Posterior cingulate gyrus (tissue), 11 donors: ENCODE results near the gene FEM1B.

Source experiments
- DNase-seq, 10 donors: peaks; one replicate each; pipeline versions ENCODE4 v3.0.0 to v3.0.0-alpha.2; 2020 to 2021; ENCODE audit warnings: mixed read lengths in 3 of 10
- intact Hi-C: fragments of 100-400 bp; cut with DNase I; formaldehyde crosslinking; loops from one replicate; pipeline ENCODE4 v1.15.1; 2023

The FEM1B gene

DNA sequence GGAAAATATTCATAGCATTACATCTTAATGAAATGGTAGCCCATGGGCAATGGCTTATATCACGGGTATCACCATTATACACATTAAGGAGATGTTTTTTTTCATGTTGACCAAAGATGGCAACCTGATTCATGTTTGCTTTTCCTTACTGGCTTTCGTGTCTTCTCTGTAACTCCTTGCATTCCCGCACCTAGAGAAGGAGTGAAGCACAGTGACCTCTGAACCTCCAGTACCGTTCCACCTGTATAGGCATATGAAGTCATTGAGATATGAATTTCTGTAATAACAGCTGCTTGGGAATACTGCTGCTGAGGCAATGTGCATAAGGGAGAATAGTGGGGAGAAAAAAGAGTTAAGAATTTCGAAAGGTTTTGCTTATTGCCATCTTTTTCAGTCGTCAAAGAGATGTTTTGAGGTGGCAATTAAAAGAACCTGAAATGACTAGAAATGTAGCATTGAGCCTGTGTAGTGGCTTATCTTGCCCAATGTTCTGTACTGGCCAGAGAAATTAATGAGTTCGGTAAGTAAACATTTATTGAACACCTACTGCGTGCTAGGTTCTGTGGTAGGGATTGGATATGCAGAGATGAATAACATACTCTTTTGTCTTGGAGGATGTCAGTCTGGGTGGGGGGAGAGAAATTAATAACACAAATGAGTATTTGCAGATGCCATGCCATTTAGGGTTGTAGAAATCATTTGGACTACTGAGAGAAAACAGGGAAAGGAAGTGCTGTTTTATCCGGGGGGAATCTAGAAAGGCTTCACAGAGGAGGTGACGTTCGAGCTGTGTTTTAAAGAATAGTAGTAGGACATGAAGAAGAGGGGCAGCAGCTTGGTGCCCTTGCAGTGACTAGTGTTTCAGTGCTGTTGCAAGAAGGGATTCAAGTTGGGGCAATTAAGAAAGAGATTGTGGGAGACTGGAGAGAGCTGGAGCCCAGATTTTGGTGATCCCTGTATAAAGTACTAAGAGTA, 2.5 kb downstream of the FEM1B start:
- no peak for DNase-seq

DNA sequence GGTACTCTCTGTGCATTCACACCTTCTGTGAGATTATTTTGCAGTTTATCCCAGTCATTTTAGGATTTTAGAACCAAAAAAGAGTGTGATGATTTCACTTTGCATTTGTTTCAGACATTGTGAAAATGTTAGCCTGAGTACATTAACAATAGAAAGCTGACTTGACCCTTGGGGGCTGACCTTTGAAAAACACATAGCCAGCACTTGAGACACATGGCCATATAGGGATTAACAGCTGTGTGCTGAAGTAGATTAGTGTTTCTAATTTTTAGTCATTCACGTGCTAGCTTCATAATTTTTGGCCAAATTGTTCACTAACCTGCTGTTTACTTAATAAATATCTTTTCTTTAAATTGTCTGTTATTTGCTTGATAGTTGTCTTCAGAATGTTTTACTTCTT, 3.5 kb downstream of the FEM1B start:
- no peak for DNase-seq
- intact Hi-C loops = no loop called here

More for the DNA sequence above, 2.5 kb downstream of the FEM1B start:
- intact Hi-C loops = no loop called here

DNA sequence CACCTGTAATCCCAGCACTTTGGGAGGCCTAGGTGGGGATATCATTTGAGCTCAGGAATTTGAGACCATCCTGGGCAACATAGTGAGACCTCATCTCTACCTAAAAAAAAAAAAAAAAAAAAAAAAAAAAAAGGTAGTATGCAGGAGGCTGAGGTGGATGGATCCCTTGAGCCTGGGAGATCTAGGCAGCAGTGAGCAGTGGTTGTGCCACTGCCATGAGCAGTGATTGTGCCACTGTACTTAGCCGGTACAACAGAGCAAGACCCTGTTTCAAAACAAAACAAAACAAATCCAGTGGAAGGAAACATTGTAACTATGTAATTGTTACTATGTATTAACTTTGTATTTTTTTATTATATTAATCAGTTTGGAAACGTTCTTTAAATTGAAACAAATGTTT, 5.9 kb downstream of the FEM1B start:
- DNase-seq = no peak
- intact Hi-C loops = no loop called here

DNA sequence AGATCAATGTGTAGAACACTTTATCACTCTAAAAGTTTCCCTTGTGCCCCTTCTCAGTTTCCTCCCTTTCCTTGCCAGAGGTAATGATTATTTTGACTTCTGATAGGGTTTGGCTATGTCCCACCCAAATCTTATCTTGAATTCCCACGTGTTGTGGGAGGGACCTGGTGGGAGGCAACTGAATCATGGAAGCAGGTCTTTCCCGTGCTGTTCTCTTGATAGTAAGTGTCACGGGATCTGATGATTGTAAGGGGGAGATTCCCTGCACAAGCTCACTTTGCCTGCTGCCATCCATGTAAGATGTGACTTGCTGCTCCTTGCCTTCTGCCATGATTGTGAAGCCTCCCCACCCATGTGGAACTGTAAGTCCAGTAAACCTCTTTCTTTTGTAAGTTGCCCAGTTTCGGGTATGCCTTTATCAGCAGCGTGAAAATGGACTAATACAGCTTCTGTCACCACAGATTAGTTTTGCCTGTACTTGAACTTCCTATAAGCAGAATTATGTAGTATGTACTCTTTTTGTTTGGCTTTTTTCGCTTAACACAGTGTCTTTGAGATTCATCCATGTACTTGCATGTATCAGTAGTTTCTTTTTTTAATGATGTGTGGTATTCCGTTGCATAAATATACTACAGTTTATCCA, 7.2 kb downstream of the FEM1B start:
- intact Hi-C loops = no loop called here
- no peak for DNase-seq

DNA sequence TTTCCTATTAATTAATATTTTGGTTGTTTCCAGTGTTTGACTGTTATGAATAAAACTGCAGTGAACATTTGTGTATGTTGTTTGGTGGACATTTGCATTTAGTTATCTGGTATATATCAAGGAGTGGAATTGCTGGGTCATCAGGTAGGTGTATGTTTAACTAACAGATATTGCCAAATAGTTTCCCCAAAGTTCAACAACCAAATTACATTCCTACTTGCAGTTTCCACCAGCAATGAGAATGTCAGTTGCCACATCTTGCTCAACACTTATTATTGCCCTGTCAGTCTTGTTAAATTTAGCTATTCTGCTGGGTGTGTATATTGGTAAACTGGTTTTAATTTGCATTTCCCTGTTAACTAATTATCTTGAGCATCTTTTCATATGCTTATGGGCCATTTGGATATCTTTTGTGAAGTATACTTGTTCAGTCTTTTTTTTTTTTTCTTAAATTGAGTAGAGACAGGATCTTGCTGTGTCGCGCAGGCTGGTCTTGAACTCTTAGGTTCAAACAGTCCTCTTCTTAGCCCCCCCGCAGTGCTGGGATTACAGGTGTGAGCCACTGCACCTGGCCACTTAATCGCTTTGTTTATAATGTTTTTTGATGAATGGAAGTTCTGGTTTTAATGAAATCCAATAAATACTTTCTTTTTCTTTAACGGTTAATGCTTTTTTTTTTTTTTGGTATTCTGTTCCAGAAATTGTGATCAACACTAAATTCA, 7.9 kb downstream of the FEM1B start:
- no peak for DNase-seq
- intact Hi-C loops = no loop called here

DNA sequence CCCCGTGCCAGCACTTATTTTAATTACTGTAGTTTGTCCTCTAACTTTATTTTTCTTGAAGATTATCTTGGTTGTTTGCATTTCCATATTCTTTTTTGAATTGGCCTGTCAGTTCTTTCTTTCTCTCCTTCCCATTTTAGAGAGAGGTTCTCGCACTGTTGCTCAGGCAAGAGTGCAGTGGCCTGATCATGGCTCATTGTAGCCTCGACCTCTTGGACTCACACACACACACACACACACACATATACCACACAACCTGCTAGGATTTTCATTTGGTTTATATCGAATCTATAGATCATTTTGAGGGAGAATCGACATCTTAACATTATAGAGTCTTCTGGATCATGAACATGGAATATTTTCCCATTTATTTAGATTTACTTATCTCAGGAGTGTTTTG, 8.7 kb downstream of the FEM1B start:
- intact Hi-C loops = no loop called here
- no peak for DNase-seq

DNA sequence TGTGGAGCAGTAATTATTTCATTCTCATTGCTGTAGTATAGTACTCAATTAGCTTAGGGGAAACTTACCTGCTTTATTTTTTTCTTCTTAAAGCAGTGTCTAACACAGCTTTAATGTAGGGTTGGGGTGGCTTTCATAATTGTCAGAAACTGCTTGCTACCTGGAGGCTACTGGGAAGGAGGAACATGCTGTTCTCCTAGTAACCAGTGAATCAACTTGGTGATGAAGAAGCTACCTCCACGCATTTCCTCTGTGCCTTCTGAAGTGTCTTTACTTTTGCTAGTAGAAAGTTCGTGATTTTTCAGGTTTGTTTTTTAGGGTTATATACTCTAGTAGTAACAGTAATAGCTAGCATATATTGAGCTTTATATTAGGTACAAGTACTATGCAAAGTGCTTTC, 11.5 kb downstream of the FEM1B start:
- DNase-seq = no peak
- intact Hi-C loops = no loop called here

DNA sequence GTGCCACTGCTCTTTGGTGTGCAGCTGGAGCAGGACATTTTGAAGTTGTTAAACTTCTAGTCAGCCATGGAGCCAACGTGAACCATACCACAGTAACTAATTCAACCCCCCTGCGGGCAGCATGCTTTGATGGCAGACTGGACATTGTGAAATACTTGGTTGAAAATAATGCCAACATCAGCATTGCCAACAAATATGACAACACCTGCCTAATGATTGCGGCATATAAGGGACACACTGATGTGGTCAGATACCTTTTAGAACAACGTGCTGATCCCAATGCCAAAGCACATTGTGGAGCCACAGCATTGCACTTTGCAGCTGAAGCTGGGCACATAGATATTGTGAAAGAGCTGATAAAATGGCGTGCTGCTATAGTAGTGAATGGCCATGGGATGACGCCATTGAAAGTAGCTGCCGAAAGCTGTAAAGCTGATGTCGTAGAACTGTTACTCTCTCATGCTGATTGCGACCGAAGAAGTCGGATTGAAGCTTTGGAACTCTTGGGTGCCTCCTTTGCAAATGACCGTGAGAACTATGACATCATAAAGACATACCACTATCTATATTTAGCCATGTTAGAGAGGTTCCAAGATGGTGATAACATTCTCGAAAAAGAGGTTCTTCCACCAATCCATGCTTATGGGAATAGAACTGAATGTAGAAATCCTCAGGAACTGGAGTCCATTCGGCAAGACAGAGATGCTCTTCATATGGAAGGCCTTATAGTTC, 12.2 kb downstream of the FEM1B start:
- no peak for DNase-seq

DNA sequence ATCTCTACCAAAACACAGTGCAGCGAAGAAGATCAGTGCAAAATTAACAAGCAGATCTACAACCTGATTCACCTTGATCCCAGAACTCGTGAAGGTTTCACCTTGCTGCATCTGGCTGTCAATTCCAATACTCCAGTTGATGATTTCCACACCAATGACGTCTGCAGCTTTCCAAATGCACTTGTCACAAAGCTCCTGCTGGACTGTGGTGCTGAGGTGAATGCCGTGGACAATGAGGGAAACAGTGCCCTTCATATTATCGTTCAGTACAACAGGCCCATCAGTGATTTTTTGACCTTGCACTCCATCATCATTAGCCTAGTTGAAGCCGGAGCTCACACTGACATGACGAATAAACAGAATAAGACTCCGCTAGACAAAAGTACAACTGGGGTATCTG, 13.2 kb downstream of the FEM1B start:
- DNase-seq = no peak
- intact Hi-C loops = no loop called here

More for the DNA sequence above, 12.2 kb downstream of the FEM1B start:
- intact Hi-C loops = no loop called here

DNA sequence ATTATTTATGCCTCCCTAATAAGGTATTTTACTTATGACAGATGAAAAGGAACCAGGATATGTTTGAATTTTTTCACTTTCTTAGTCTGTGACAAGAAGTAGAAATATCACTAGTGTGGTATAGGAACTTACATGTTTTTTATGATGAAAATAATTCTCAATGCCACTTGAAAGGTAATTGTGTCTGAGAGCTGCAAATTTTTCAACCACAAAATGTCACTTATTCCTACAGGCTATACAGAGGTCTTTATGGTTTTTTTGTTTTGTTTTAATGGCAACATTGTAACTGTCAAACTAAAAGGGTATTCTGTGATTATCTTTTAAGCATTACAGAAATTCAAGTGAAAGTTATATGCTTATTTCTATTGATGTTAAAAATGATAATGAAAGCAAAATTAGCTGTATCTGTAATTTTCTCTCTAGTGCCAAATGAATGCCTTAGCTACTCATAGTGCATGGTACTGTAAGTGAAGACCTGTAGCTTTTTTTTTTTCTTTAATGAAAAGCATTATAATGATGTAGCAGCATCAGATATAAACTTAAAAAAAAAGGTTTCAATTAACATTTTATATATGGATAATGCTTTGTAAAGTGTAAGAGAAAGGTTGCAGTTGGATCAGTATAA, 14.7 kb downstream of the FEM1B start:
- no peak for DNase-seq
- intact Hi-C loops = no loop called here

DNA sequence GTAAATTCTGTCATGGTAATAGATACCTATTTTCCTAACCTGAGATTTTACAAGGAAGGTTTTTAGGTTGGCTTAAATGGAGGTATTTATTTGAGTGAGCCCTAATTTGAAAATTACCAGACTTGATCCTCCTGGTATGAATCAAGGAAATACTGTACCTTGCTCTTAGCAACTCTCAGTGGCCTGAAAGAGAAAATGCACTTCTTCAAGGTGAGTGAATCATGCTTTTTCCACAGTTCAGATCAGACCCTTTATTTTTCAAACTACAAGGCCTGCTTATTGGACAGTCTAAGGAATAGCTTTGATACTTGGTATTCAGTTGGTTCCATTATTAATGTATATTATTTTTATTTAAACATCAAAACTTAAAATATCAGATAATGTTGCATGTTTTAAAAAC, 15.4 kb downstream of the FEM1B start:
- intact Hi-C loops = no loop called here
- no peak for DNase-seq

DNA sequence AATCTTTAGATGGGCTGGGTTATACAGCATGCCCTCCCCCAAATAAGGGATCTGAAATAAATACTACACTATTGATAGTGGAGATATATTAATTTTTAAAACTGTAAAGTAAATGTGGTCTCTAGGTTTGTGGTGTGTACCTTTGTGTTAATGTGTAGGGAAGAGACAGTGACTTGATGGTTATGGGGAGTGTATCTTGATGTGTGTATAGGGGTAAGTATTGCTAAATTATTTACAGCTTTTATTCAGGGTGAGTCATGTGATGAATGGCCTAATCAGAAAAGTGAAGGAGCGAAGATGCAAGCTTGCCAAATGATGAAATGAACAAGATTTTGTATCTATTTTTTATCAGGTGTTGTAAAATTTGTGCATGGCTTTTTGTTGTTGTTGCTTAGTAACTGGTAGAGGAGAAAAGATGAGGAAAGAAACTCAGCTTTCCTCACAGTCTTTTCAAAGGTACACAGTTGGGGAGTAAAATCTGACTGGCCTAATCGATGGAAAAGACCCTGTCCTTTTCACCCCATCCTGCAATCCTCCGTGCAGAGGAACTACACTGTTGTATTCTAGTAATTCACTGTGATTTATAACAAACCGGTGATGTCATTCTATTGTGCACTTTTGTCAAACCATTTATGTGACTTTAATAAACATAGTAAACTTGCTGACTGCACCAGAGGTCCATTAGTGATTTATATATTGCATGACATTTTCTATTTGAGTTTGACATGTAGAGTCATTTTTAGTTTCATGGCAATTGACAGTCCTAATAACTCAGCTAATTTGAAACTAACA, 17.7 kb downstream of the FEM1B start:
- intact Hi-C loops = no loop called here
- no peak for DNase-seq

DNA sequence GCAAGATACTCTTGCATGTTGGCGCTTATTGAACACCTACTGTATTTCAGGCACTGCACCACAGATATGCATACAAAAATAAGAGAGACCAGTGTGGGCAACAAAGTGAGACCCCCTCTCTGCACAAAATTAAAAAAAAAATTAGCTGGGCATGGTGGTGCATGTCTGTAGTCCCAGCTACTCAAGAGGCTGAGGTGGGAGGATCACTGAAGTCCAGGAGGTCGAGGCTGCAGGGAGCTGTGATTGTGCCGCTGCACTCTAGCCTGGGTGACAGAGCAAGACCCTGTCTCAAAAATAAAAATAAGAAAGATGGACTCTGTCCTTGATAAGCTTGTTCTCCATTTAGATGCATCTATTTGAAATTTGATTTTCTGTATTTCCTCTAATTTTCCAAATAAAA, 20.8 kb downstream of the FEM1B start:
- intact Hi-C loops = no loop called here
- DNase-seq = no peak

DNA sequence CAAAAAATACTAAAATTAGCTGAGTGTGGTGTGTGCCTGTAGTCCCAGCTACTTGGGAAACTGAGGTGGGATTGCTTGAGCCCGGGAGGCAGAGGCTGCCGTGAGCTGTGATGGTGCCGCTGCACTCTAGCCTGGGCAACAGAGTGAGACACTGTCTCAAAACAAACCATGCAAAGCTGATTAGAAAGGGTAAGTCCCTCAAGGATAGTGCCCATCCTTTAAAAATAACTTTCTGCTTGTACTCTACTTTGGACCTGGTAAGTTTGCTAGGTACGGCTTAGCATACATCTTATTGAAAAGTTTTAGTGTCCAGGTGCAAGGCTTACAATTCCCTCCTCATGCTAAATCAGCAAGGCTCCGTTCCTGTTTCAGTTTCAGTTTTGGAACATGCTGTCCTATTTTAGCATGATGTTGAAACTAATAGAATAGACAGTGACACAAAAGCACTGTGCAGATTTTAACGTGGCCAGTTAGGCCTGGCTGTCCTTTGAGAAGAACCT, 21.4 kb downstream of the FEM1B start:
- DNase-seq = peak in 1 of 10 donors; percentile 4
- intact Hi-C loops = no loop called here

DNA sequence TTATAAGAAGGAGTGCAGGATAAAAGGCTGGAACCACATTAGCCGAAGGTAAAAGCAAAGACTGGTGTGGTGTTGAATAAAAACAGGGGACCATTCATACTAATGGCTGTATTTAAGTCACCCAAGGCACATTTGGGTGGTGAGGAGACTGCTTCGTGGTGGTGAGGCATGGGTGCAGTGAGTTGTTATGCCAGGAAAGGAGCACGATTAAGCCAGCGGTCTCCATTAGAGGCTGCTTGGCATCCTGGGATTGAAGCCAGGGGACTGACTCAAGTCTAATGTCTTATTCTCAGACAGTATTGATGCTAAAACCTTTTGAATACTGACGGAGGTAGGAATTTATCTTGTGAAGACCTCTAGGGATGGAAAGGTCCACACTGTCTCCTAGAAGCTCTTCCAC, 21.9 kb downstream of the FEM1B start:
- DNase-seq = peak in 1 of 10 donors; percentile 12
- intact Hi-C loops = no loop called here

DNA sequence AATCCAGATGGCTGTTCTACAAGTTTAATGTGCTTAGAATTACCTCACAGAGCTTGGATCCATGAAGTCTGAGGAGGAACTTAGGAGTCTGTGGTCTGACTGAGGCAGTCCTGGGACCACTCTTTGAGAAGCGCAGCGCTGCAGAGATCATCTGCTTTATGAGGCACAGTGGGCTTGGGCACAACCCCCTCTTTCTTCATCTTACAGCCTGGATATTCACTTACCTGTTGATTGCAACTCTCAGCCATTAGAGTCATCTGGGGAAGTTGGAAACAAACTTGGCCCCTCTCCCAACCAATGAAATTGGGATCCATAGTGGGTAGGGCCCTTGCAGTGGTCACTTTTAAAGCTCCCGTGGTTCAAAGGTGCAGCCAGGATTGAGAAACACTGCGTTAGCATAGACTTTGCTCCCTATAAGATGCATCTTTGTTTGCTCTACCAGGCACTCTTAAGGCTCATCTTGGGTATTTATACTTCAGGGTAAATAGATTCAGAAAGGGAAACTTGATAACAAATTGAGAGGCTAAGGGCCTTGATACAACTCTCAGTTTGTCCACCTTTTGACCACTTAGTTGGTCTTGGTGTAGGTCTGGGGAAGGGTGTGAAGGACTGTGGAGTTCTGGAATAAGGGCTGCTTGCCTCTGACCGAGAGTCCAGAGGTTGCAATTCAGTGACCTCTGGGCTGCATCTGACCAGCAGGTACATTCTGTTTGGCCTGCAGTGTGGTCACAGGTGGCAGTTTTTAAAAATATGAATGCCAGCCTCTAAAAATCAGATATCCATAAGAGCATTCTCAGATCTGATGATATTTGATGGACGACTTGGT, 22.8 kb downstream of the FEM1B start:
- DNase-seq = peak in 1 of 10 donors; percentile 5
- intact Hi-C loops = no loop called here

DNA sequence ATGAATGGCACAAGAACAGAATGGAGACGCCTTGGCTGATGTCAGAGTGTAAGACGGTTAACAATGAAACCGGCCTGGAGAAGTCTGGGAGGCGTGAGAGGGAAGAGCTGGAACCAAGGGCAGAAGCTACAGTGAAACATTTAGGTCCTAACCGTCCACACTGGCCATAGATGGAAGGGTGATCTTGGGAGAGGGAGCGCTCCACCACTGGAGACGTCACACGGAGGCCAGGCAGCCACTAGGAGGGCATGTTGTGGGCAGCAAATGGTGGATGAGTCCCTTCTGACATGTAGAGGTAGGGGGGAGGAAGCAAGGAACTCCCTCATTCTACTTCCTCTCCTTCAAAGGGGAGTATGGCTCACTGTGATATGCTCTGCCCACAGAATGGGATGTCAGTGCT, 23.8 kb downstream of the FEM1B start:
- peak in 1 of 10 donors; percentile 55 for DNase-seq
- intact Hi-C loops = no loop called here

DNA sequence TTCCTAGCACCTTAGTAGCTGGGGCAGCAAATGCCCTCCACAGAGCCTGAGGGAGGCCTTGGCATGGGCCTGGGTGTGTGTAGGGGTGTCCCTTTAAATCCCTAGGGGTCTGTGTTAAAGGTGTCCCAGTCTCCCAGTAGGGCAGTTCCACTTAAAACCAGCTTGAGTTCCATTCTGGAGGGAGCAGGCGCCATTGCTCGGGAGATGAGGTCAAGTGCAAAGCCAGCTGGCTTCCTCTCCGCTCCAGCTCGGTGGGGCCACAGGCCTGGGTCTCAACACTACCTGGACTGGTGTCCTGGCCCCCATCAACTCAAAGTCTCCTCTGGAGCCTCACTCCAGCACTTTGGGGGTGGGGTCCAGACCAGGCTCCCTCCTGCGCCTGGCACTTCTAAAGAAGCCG, 25.2 kb downstream of the FEM1B start:
- DNase-seq = peak in 1 of 10 donors; percentile 2
- intact Hi-C loops = no loop called here
